Measurements from ENCODE around the gene CBX1.

- TF ChIP-seq CTCF (IDR thresholded peaks at IDR 0.05; ENCODE audit: low read depth, low read length, poor library complexity, severe bottlenecking) (no peak), EZH2phosphoT487 (IDR thresholded peaks at IDR 0.05; ENCODE audit: borderline replicate concordance, low read length) (no peak)
These were observed 46.9 kb upstream of the CBX1 start for GRCh38 chr17:48148029-48148770.

Data from DOHH2 (cell line).